Astrocyte (in vitro differentiated cells and primary cell): ENCODE measurements around the gene HES2. TPM values are rescaled to one million over a fixed set of nuclear protein-coding genes. Genes with fewer than 3 reads are reported as not detected.
A peak's percentile ranks its signal among the peaks of the same experiment; 100 is the strongest.
"Not testable (repeated sequence)": the region's sequence is repeated elsewhere in the genome, so short reads cannot be mapped to it uniquely, and the experiment has no call there.

Experiments used
- DNase-seq: peaks from one replicate; pipeline ENCODE4 v3.0.0-alpha.2; 2010; ENCODE audit warnings: low read depth
- FAIRE-seq: peaks from 2 replicates; lab custom pipeline; 2011; peaks lifted over from hg19 to GRCh38; lab: Jason Lieb, UNC
- H2AFZ ChIP-seq: 2 replicates; pipeline ENCODE4 v1.6.0; 2012; ENCODE audit warnings: low read depth, low read length, inconsistent platforms
- H3K27ac ChIP-seq: 2 replicates; pipeline ENCODE4 v1.5.1; 2011; ENCODE audit warnings: low read depth, low read length, inconsistent platforms
- H3K27me3 ChIP-seq: 2 replicates; pipeline ENCODE4 v1.6.0; 2011; ENCODE audit warnings: low read length, inconsistent platforms; ENCODE audit not compliant: insufficient read depth
- H3K36me3 ChIP-seq: 2 replicates; pipeline ENCODE4 v1.5.1; 2011; ENCODE audit warnings: low read length, inconsistent platforms; ENCODE audit not compliant: insufficient read depth
- H3K4me1 ChIP-seq: 2 replicates; pipeline ENCODE4 v1.5.1; 2011; ENCODE audit warnings: low read length, inconsistent platforms; ENCODE audit not compliant: insufficient read depth
- H3K4me2 ChIP-seq: 2 replicates; pipeline ENCODE4 v1.6.0; 2012; ENCODE audit warnings: low read length, inconsistent platforms
- H3K4me3 ChIP-seq: 2 replicates; pipeline ENCODE4 v1.5.1; 2011; ENCODE audit warnings: low read depth, mild to moderate bottlenecking, low read length, inconsistent platforms; ENCODE audit not compliant: insufficient read depth
- H3K79me2 ChIP-seq: 2 replicates; pipeline ENCODE4 v1.6.0; 2012; ENCODE audit warnings: mild to moderate bottlenecking, low read length, inconsistent platforms; ENCODE audit not compliant: insufficient read depth
- H3K9ac ChIP-seq: 2 replicates; pipeline ENCODE4 v1.6.0; 2012; ENCODE audit warnings: mild to moderate bottlenecking, low read length, inconsistent platforms
- H3K9me3 ChIP-seq: 2 replicates; pipeline ENCODE4 v1.5.1; 2012; ENCODE audit warnings: low read depth, mild to moderate bottlenecking, low read length, inconsistent platforms; ENCODE audit not compliant: insufficient read depth
- H4K20me1 ChIP-seq: 2 replicates; pipeline ENCODE4 v1.6.0; 2012; ENCODE audit warnings: low read length, inconsistent platforms; ENCODE audit not compliant: insufficient read depth
- H3K27ac Mint-ChIP-seq: one replicate; pipeline ENCODE4 v1.8.0; 2021; ENCODE audit warnings: mild to moderate bottlenecking, mixed read lengths; ENCODE audit not compliant: unreplicated experiment
- H3K27me3 Mint-ChIP-seq: one replicate; pipeline ENCODE4 v1.8.0; 2021; ENCODE audit warnings: low read depth, mixed read lengths; ENCODE audit not compliant: unreplicated experiment
- H3K36me3 Mint-ChIP-seq: one replicate; pipeline ENCODE4 v1.8.0; 2021; ENCODE audit warnings: low read depth, mixed read lengths; ENCODE audit not compliant: unreplicated experiment
- H3K4me1 Mint-ChIP-seq: one replicate; pipeline ENCODE4 v1.8.0; 2021; ENCODE audit warnings: low read depth, mixed read lengths; ENCODE audit not compliant: unreplicated experiment
- H3K4me3 Mint-ChIP-seq: one replicate; pipeline ENCODE4 v1.8.0; 2021; ENCODE audit warnings: mild to moderate bottlenecking, moderate library complexity, mixed read lengths; ENCODE audit not compliant: unreplicated experiment
- H3K9me3 Mint-ChIP-seq: one replicate; pipeline ENCODE4 v1.8.0; 2021; ENCODE audit warnings: mild to moderate bottlenecking, mixed read lengths; ENCODE audit not compliant: unreplicated experiment
- EZH2 ChIP-seq: IDR thresholded peaks from 2 replicates; pipeline ENCODE4 v1.6.1; 2012; ENCODE audit warnings: mild to moderate bottlenecking, low read length, inconsistent platforms; ENCODE audit not compliant: insufficient read depth
- total RNA-seq: library from RNA; stranded (reverse); gene quantifications from 2 replicates; pipeline ENCODE4 v1.2.1, GENCODE V29; 2021
- TF ChIP-seq, protein P1 (sequence below): IDR thresholded peaks from 2 replicates; pipeline ENCODE4 v1.5.1; 2011; ENCODE audit warnings: low read depth, mild to moderate bottlenecking, inconsistent platforms, low read length, moderate library complexity; ENCODE audit not compliant: insufficient read depth

HES2 gene
- total RNA-seq, 1 donor from 2014 or later, result 3.0 TPM

- Mint-ChIP-seq H3K4me3 (no peak overlapping the region), H3K36me3 (peaks cover 7% of the 10 kb centered on the region), H3K9me3 (peaks cover 3% of the 10 kb centered on the region), H3K27ac (no peak overlapping the region), H3K4me1 (no peaks in the 10 kb centered on the region), H3K27me3 (peaks cover 18% of the 10 kb centered on the region)
- no peak overlapping the region for H3K27ac ChIP-seq
- no peaks in the 10 kb centered on the region for H3K9me3 ChIP-seq
- H3K79me2 ChIP-seq, result no peaks in the 10 kb centered on the region
- H3K4me2 ChIP-seq, result no peak overlapping the region
- peaks cover 21% of the 10 kb centered on the region for H3K27me3 ChIP-seq
- H3K36me3 ChIP-seq, result no peaks in the 10 kb centered on the region
- FAIRE-seq, result no peak
- no peak for TF ChIP-seq EZH2
- TF ChIP-seq, protein P1, sequence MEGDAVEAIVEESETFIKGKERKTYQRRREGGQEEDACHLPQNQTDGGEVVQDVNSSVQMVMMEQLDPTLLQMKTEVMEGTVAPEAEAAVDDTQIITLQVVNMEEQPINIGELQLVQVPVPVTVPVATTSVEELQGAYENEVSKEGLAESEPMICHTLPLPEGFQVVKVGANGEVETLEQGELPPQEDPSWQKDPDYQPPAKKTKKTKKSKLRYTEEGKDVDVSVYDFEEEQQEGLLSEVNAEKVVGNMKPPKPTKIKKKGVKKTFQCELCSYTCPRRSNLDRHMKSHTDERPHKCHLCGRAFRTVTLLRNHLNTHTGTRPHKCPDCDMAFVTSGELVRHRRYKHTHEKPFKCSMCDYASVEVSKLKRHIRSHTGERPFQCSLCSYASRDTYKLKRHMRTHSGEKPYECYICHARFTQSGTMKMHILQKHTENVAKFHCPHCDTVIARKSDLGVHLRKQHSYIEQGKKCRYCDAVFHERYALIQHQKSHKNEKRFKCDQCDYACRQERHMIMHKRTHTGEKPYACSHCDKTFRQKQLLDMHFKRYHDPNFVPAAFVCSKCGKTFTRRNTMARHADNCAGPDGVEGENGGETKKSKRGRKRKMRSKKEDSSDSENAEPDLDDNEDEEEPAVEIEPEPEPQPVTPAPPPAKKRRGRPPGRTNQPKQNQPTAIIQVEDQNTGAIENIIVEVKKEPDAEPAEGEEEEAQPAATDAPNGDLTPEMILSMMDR, result no peak
- no peak overlapping the region for H3K9ac ChIP-seq
- no peaks in the 10 kb centered on the region for H3K4me1 ChIP-seq
- H3K4me3 ChIP-seq, result no peak overlapping the region
- no peak overlapping the region for H2AFZ ChIP-seq
- H4K20me1 ChIP-seq, result peaks cover 16% of the 10 kb centered on the region
- DNase-seq, result no peak
Measured at GRCh38 chr1:6456800-6457466, 37.2 kb upstream of the HES2 start.

DNA sequence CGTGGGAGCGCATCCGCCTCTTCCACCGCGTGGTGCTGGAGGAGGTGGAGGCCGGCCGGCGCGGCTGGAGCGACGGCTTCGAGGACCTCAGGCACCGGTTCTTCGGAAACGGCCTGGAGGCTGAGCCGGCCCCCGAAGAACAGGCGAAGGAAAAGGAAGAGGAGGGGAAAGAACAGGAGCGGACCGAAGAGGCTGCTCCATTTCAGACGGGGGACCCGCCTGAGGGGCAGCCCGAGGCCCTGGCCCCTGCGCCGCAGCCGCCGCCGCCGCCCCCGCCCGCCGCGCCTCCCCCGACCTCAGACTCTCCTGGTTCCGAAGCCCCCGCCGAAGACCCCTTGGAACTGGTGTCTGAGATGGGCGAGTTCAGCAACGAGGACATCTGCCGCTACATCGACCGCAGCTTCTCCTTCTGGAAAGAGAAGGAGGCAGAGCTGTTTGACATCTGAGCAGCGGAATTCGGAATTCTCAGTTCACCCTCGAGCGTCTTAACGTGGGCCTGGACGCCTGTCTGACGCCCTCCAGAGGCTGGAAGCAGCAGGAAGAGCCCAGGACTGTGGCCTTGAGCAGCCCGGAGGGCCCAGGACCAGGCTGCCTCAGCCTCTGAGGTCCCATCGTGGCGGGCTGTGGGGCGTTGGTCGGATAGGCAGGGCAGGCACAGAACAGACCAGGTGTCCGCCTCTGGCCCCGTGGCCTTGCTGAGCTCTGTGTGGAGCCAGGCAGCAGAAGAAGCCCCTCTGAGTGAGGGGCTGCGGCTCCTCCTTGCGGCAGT is 36.2 kb upstream of the HES2 start:
- not testable (repeated sequence) for H3K9me3 Mint-ChIP-seq, H3K79me2 ChIP-seq, DNase-seq, H3K4me3 ChIP-seq, H3K4me3 Mint-ChIP-seq, H3K9ac ChIP-seq, H3K27ac Mint-ChIP-seq, H3K4me1 ChIP-seq, H3K36me3 ChIP-seq, H3K27ac ChIP-seq, H3K36me3 Mint-ChIP-seq, FAIRE-seq, H3K4me1 Mint-ChIP-seq, H3K9me3 ChIP-seq
- peak overlapping the region; percentile 48 for H3K4me2 ChIP-seq
- peaks cover 10% of the 10 kb centered on the region for H4K20me1 ChIP-seq
- H2AFZ ChIP-seq, result peak overlapping the region; percentile 47
- peaks cover 24% of the 10 kb centered on the region for H3K27me3 ChIP-seq
- peaks cover 18% of the 10 kb centered on the region for H3K27me3 Mint-ChIP-seq

- no peak overlapping the region for H3K4me3 Mint-ChIP-seq
- Histone ChIP-seq H3K4me3 (no peak overlapping the region), H3K4me1 (no peaks in the 10 kb centered on the region), H3K27ac (no peak overlapping the region), H3K79me2 (no peaks in the 10 kb centered on the region), H3K9me3 (no peaks in the 10 kb centered on the region), H4K20me1 (peaks cover 4% of the 10 kb centered on the region), H2AFZ (peak overlapping the region; percentile 47), H3K4me2 (peak overlapping the region; percentile 48), H3K9ac (no peak overlapping the region), H3K36me3 (no peaks in the 10 kb centered on the region), H3K27me3 (peaks cover 29% of the 10 kb centered on the region)
- FAIRE-seq (no peak), DNase-seq (no peak)
- H3K9me3 Mint-ChIP-seq, result peaks cover 3% of the 10 kb centered on the region
- H3K27ac Mint-ChIP-seq, result no peak overlapping the region
- H3K36me3 Mint-ChIP-seq, result no peaks in the 10 kb centered on the region
- H3K27me3 Mint-ChIP-seq, result peaks cover 23% of the 10 kb centered on the region
- no peaks in the 10 kb centered on the region for H3K4me1 Mint-ChIP-seq
- no peak for TF ChIP-seq EZH2
- TF ChIP-seq, protein P1, result no peak
Measured at GRCh38 chr1:6454856-6455751, 35.4 kb upstream of the HES2 start.
